Fibroblast of pulmonary artery (primary cell): ENCODE data around the gene CNP.

Experiments
- DNase-seq: peaks from one replicate; pipeline ENCODE4 v3.0.0-alpha.2; 2010; ENCODE audit warnings: low read depth
- H3K4me3 ChIP-seq: replicated peaks from 2 replicates; pipeline ENCODE4 v1.5.1; 2011; ENCODE audit warnings: low read depth, mild to moderate bottlenecking, control low read depth, low read length, moderate library complexity
- TF ChIP-seq, protein P1 (sequence below): IDR thresholded peaks from 2 replicates; pipeline ENCODE4 v1.5.1; 2011; ENCODE audit warnings: mild to moderate bottlenecking, control low read depth, low read length, inconsistent platforms; ENCODE audit errors: missing control alignments

The CNP gene

GRCh38 chr17:41943492-41943891, 23.1 kb upstream of the CNP start:
- DNase-seq: no peak
- H3K4me3 ChIP-seq: no peak overlapping the region
- TF ChIP-seq, protein P1, sequence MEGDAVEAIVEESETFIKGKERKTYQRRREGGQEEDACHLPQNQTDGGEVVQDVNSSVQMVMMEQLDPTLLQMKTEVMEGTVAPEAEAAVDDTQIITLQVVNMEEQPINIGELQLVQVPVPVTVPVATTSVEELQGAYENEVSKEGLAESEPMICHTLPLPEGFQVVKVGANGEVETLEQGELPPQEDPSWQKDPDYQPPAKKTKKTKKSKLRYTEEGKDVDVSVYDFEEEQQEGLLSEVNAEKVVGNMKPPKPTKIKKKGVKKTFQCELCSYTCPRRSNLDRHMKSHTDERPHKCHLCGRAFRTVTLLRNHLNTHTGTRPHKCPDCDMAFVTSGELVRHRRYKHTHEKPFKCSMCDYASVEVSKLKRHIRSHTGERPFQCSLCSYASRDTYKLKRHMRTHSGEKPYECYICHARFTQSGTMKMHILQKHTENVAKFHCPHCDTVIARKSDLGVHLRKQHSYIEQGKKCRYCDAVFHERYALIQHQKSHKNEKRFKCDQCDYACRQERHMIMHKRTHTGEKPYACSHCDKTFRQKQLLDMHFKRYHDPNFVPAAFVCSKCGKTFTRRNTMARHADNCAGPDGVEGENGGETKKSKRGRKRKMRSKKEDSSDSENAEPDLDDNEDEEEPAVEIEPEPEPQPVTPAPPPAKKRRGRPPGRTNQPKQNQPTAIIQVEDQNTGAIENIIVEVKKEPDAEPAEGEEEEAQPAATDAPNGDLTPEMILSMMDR: no peak

- no peak overlapping the region for H3K4me3 ChIP-seq
- DNase-seq: no peak
- TF ChIP-seq, protein P1: no peak
Observed at GRCh38 chr17:41944943-41945342, 21.7 kb upstream of the CNP start.

DNA sequence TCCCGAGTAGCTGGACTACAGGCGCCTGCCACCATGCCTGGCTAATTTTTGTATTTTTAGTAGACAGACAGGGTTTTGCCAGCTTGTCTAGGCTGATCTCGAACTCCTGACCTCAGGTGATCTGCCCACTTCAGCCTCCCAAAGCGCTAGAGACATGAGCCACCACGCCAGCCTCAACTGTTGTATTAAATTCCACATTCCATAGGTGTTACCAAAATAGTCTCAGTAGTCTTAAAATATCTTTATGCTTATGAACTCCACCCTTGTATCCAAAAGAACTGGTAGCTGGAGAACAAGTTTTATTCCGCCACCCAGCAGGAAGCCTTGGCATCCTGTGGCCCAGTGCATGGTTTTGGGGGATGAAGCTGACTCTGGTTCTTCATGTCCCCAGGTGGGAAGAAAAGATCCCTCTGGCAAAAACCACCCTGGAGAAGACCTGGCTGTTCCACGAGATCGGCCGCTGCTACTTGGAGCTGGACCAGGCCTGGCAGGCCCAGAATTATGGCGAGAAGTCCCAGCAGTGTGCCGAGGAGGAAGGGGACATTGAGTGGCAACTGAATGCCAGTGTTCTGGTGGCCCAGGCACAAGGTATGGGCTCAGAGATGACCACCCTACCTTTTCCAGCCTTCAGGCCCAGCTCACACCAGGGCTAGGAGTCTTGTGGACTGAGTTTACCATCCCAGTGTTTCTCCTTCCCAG, 17.7 kb upstream of the CNP start:
- H3K4me3 ChIP-seq: no peak overlapping the region
- TF ChIP-seq, protein P1: no peak
- DNase-seq: no peak

GRCh38 chr17:41956522-41956921, 10.1 kb upstream of the CNP start:
- H3K4me3 ChIP-seq: no peak overlapping the region
- TF ChIP-seq, protein P1: no peak
- no peak for DNase-seq

DNA sequence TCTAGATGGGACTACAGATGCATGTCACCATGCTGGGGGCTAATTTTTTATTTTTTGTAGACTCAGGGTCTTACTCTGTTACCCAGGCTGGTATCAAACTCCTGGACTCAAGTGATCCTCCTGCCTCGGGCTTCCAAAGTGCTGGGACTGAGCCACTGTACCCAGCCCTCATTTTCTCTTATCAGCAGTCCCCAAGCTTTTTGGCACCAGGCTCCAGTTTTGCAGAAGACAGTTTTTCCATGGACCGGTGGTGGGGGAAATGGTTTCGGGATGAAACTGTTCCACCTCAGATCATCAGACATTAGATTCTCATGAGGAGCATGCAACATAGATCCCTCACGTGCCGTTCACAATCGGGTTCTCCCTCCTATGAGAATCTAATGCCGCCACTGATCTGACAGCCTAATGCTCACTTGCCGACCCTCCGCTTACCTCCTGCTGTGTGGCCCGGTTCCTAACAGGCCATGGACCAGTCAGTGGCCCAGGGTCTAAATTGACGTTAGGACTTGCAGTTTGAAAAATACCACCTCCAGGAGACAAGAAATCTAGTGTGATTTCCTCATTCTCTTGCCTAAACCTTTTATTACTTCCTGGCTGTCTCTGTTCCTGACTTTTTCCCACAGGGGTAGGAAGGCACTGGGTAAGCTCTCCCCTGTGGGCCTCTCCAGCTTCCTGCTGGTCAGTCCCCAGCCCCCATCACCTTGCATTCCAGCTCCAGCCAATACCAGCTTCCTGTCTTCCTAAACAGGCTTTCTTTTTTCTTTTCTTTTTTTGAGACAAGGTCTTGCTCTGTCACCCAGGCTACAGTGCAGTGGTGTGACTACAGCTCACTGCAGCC, 9.3 kb upstream of the CNP start:
- peak; percentile 70 for DNase-seq
- TF ChIP-seq, protein P1: no peak
- no peak overlapping the region for H3K4me3 ChIP-seq

GRCh38 chr17:41957869-41958439, 8.6 kb upstream of the CNP start:
- TF ChIP-seq, protein P1: no peak
- no peak overlapping the region for H3K4me3 ChIP-seq
- DNase-seq: no peak

- TF ChIP-seq, protein P1: no peak
- no peak for DNase-seq
- H3K4me3 ChIP-seq: no peak overlapping the region
Observed at GRCh38 chr17:41959030-41959335, 7.6 kb upstream of the CNP start.
